Ishikawa (cell line): ENCODE results near the gene GPAM.

ENCODE experiments used
- CEBPB ChIP-seq: IDR thresholded peaks from 2 replicates; pipeline ENCODE4 v1.6.1; 2012
- CREB1 ChIP-seq: IDR thresholded peaks from 2 replicates; pipeline ENCODE4 v1.6.1; 2012; ENCODE audit warnings: low read depth
- EGR1 ChIP-seq: IDR thresholded peaks from 2 replicates; pipeline ENCODE4 v1.6.1; 2012
- EP300 ChIP-seq: IDR thresholded peaks from 2 replicates; pipeline ENCODE4 v1.6.1; 2012; ENCODE audit warnings: borderline replicate concordance
- FOXM1 ChIP-seq: IDR thresholded peaks from 2 replicates; pipeline ENCODE4 v1.6.1; 2012; ENCODE audit warnings: low read depth, borderline replicate concordance
- NFIC ChIP-seq: IDR thresholded peaks from 2 replicates; pipeline ENCODE4 v1.6.1; 2012
- RAD21 ChIP-seq: IDR thresholded peaks from 2 replicates; pipeline ENCODE4 v1.6.1; 2012; ENCODE audit warnings: low read depth
- TAF1 ChIP-seq: IDR thresholded peaks from 2 replicates; pipeline ENCODE4 v1.6.1; 2012; ENCODE audit warnings: low read depth, mild to moderate bottlenecking
- TCF12 ChIP-seq: IDR thresholded peaks from 2 replicates; pipeline ENCODE4 v1.6.1; 2012; ENCODE audit warnings: low read depth
- TEAD4 ChIP-seq: IDR thresholded peaks from 2 replicates; pipeline ENCODE4 v1.6.1; 2012
- YY1 ChIP-seq: IDR thresholded peaks from 2 replicates; pipeline ENCODE4 v1.6.1; 2012; ENCODE audit warnings: low read depth
- ZBTB7A ChIP-seq: IDR thresholded peaks from 2 replicates; pipeline ENCODE4 v1.6.1; 2012; ENCODE audit warnings: low read depth
- TF ChIP-seq, protein P1 (sequence below): IDR thresholded peaks from 2 replicates; pipeline ENCODE4 v1.6.1; 2012; ENCODE audit warnings: low read depth, mild to moderate bottlenecking
- TF ChIP-seq, protein P2 (sequence below): IDR thresholded peaks from 2 replicates; pipeline ENCODE4 v1.6.1; 2012

The GPAM gene

DNA sequence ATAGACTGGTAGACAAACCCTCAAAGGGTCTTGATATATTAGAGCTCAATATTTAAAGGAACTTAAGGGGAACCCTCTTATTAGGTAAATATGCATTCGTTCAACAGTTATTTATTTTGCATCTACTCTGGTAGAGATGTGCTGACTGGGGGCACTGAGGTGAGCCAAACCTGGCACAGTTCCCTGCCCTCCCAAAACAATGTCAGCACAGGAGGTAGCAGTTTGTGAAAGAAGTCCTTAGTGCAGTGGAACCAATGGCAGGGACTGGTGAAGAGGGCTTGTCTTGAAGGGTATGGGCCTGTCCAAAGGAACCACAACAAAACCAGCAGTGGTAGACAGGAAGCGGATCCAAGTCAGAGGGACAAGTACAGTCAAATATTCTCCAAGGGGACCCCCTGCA is 32.6 kb upstream of the GPAM start:
- TF ChIP-seq TAF1, result no peak
- TF ChIP-seq EP300, result no peak
- no peak for TF ChIP-seq CEBPB
- TF ChIP-seq CREB1, result no peak
- TF ChIP-seq, protein P1, sequence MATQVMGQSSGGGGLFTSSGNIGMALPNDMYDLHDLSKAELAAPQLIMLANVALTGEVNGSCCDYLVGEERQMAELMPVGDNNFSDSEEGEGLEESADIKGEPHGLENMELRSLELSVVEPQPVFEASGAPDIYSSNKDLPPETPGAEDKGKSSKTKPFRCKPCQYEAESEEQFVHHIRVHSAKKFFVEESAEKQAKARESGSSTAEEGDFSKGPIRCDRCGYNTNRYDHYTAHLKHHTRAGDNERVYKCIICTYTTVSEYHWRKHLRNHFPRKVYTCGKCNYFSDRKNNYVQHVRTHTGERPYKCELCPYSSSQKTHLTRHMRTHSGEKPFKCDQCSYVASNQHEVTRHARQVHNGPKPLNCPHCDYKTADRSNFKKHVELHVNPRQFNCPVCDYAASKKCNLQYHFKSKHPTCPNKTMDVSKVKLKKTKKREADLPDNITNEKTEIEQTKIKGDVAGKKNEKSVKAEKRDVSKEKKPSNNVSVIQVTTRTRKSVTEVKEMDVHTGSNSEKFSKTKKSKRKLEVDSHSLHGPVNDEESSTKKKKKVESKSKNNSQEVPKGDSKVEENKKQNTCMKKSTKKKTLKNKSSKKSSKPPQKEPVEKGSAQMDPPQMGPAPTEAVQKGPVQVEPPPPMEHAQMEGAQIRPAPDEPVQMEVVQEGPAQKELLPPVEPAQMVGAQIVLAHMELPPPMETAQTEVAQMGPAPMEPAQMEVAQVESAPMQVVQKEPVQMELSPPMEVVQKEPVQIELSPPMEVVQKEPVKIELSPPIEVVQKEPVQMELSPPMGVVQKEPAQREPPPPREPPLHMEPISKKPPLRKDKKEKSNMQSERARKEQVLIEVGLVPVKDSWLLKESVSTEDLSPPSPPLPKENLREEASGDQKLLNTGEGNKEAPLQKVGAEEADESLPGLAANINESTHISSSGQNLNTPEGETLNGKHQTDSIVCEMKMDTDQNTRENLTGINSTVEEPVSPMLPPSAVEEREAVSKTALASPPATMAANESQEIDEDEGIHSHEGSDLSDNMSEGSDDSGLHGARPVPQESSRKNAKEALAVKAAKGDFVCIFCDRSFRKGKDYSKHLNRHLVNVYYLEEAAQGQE, result no peak
- TF ChIP-seq EGR1, result no peak

DNA sequence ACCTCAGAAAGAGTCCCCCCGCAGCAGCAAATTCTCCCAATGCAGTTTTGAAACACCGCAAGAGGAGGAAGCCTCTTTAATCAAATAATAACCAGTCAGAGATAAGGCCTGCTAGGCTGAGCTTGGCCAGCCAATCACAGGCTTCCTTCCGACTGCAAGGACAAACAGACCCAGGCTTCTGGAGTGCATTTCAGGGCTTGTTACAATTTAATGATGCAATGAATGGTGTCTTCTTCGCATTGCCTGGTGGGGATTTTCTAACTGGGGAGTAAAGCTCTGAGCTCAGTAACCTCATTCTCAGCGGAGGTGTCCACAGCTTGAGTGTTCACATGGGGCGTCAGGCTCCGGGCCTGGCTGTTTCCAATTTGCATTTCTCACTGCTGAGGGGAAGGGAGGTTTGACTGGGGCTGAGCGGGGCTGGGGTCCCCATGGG is 31.8 kb upstream of the GPAM start:
- TF ChIP-seq CEBPB (no peak), YY1 (no peak), RAD21 (no peak), FOXM1 (no peak), ZBTB7A (no peak), TAF1 (no peak), EGR1 (no peak)
- TF ChIP-seq, protein P1, result no peak
- TF ChIP-seq, protein P2, sequence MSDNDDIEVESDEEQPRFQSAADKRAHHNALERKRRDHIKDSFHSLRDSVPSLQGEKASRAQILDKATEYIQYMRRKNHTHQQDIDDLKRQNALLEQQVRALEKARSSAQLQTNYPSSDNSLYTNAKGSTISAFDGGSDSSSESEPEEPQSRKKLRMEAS, result no peak

DNA sequence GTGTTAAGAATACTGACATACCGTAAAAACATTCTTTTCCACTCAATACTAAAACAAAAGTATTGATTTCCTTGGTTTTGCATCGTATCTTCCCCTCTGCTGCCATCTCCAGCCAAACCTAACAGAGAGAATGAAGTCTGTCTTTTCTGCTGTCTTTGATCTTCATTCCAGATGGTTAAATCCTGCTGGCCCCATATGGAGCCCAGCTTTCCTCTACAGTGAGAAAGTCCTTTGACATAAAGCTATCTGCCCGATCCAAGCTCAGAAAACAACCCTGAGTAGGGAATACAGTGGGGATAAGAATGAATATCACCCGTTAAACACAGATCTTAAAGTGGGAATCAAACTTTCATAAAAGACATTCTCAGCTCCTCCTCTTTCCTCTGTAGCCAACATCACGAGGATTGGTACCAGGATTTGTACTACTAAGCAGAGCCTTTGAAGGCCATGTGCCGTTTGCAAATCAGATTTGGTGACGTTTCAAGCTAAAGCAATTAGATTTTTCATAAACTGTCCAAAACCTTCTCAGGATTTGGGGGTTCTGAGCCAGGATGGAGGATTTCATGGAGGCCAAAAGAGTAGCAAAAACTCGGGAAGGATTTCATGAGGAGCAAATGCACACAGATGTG is 30.8 kb upstream of the GPAM start:
- no peak for TF ChIP-seq TCF12
- TF ChIP-seq NFIC, result no peak

DNA sequence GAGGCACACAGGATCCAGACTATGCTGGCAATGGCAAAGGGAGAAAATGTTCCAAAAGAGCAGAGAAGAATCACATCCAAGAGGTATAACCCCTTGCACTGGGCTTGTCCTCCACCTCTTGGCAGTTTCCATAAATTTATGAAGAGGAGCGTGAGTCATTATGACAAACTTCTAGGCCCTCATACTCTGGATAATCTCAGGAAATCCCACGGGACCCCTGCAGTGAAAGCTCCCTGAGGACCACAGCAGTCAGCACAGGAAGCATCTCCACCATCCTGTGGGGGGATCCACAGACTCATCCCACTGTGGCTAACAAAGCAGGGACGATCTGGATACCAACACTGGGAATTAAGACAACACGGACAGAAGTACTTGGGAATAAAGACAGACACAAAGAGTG is 30.3 kb upstream of the GPAM start:
- TF ChIP-seq, protein P1, result no peak
- TF ChIP-seq EP300 (no peak), TEAD4 (no peak), CREB1 (no peak)

DNA sequence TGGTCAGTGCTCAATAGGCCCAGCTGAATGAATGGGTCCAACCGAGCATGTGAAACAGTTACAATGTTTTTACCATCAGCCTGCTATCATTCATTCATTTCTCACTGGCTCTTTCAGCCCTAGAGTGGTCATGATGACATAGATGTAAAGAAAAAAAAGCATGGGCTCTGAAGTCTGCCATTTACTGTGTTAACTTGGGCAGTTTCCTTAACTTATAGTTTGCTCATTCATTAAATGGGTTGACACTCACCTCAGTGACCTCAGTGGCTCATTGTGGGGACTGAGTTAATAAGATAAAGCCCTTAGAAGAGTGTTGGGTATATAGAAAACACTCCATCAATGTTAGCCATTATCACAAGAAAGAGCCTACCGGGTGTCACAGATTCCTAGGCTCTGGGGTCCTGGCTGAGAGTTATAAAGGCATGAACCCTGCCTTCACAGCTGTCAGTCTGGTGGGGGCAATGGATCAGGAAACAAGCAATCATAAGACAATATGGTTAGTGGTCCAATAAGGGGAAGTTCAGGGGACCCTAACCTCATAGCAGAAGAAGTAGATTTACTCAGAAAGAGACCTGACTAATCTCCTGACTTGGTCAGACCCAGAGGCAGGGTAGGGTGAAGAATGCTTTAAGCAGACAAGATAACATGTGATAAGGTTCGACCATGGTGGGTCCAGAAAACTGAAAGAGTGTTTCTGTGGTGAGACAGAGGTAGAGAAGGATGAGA is 29.7 kb upstream of the GPAM start:
- TF ChIP-seq TEAD4, result no peak
- TF ChIP-seq NFIC, result no peak
- TF ChIP-seq, protein P1, result no peak
- no peak for TF ChIP-seq FOXM1
- no peak for TF ChIP-seq RAD21
- TF ChIP-seq EP300, result no peak
- TF ChIP-seq EGR1, result no peak
- no peak for TF ChIP-seq TAF1
- no peak for TF ChIP-seq ZBTB7A
- no peak for TF ChIP-seq CREB1
- TF ChIP-seq TCF12, result no peak
- TF ChIP-seq, protein P2, result no peak
- no peak for TF ChIP-seq YY1
